DMS153 treated with DMSO at 0.1 percent for 48 hours (cell line): ENCODE measurements around the gene HCST.
"Not testable (repeated sequence)": the region's sequence is repeated elsewhere in the genome, so short reads cannot be mapped to it uniquely, and the experiment has no call there.

Experiments used
- DNase-seq: peaks from one replicate; lab custom pipeline; 2025; ENCODE audit not compliant: unreplicated experiment; lab: John Stamatoyannopoulos, UW

The HCST gene

DNA sequence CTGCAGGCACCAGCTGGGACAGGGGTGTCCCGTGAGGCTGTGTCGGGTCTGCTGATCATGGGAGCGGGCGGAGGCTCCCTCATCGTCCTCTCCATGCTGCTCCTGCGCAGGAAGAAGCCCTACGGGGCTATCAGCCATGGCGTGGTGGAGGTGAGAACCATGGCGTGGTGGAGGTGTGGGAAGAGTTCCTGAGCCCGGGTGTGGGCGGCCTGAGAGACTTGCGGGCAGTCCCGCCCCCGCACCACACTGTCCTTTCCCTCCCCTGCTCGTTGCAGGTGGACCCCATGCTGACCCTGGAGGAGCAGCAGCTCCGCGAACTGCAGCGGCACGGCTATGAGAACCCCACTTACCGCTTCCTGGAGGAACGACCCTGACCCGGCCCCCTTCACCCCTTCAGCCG, 23.3 kb upstream of the HCST start:
- DNase-seq: no peak

DNA sequence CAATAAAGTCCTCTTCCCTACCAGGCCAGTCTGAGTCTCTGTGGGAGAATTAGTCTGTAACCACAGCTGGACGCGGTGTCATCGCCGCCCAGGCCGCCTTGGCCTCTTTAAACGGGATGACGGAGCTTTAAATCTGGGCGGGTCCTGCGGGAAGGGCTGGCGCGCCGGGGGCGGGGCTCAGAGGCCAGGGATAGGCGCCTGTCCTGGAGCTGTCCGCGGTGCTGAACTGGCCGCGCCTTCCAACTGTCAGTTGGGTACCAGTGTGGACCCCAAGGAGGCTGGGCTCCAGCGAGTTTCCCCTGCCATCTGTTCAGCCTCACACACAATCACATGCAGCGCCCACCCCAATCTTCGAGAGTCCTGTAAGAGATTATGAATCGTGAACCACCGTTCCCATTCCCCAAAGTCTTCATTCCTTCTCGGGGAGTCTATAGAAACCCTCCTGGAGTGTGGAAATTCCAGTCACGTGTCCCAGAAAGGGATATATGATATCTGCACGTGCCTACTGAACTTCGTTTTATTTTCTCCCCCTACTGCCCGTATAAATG, 22.5 kb upstream of the HCST start:
- peak; percentile 12 for DNase-seq

DNA sequence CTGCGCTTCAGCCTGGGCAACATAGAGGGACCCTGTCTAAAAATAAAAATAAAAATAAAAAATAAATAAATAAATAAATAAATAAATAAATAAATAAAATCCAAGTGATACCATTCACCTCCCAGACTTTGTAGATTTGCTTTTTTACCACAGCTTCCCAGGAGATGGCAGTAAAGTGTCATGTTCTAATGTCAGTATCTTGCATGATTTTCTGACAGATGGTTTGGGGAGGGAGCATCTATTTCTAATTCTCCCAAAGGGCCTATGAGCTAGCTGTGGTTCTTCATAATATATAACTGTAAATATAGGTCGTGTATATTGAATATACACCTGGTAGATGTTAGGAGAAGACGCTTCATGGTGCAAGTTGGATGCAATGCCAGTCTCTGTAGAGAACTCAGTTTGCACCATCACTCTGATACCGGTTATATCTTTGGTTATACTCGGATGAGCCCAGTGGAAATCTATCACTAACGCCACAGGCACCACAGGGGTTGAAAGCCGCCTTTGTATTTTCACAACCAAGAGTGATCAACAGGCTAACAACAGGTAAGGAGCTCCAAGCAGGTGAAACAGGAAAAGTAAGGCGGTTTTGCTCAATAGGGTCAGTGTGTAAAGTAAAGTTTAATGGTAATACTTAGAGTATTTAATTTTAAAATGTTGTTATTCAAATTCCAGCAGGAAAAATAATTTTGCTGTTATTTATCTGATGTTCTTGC, 20.1 kb upstream of the HCST start:
- peak; percentile 60 for DNase-seq

DNA sequence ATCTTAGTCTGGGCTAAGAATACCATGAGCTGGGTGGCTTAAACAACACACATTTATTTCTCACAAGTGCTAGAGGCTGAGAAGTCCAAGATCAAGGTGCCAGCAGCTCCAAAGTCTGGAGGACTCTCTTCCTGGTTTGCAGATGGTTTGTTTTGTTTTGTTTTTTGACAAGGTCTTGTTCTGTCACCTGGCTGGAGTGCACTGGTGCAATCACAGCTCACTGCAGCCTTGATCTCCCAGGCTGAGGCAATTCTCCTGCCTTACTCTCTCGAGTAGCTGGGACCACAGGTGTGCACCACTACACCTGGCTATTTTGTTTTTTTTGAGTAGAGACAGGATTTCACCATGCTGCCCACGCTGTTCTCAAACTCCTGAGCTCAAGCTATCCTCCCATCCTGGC, 18.4 kb upstream of the HCST start:
- no peak for DNase-seq

DNA sequence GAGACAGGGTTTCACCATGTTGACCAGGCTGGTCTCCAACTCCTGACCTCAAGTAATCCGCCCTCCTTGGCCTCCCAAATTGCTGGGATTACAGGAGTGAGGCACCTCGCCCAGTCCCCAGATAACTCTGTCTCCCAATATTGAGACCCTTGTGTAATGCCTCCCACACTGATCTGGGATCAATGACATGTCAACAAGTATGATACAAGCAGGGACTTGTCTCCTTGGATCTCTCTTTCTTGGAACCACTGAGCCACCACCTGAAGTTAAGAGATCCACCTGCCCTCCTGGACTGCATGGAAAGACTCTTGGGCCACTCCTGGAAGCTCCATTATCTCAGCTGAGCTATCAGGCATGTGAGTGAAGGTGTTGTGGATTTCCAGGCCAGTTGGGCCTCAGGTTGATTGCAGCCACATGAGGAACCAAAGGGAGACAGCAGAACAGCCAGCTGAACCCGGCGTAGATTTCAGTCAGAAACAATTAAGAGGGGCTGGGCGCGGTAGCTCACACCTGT, 17.0 kb upstream of the HCST start:
- no peak for DNase-seq

DNA sequence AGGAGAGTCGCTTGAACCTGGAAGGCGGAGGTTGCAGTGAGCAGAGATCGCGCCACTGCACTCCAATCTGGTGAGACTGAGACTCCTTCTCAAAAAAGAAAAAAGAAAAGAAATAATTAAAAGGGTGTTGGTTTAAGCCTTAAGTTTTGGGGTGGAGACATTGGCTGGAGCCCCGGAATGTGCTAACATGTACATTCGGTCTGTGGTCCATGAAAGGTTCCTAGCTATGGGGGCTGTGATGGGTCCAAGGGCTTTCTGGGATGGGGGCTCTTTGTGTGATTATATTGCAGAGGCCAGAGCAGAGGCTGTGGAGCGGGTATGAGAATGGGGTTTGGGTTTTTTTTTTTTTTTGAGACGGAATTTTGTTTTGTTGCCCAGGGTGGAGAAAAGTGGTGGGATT, 16.4 kb upstream of the HCST start:
- DNase-seq: no peak

DNA sequence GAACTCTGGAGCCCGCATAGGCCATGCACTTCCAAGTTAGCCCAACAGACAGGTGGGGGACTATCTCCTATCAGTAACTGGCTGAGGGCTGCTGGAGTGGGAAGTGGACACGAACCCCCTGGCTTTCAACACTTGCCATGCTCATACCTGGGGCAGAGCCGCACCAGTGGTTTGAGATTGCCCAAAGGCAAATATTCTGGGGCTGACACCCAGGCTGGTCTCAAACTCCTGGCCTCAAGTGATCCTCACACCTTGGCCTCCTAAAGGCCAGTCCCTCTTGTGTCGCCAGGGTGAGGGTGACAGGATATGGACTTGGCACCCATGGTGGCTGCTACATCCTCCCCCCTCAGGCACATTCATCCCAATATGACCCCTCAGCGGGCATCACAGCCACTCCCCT, 15.1 kb upstream of the HCST start:
- DNase-seq: no peak

DNA sequence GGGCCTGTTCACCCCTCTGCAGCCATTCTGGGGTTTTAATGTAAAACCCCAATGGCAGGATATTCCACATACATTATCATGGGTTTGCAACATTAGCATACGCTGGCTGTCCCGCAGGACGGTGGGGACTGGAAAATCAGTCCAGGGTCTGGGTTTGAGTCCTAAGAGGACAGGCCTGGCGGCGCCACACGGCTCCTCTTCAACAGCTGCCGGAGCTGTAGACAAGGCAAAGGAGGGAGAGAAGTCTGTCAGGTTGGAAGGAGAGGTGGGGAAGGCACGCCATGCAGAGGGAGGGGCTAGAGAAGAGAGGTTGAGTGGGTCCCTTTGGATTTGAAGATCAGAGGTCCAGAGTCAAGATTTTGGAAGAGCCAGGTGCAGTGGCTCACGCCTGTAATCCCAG, 13.9 kb upstream of the HCST start:
- no peak for DNase-seq

DNA sequence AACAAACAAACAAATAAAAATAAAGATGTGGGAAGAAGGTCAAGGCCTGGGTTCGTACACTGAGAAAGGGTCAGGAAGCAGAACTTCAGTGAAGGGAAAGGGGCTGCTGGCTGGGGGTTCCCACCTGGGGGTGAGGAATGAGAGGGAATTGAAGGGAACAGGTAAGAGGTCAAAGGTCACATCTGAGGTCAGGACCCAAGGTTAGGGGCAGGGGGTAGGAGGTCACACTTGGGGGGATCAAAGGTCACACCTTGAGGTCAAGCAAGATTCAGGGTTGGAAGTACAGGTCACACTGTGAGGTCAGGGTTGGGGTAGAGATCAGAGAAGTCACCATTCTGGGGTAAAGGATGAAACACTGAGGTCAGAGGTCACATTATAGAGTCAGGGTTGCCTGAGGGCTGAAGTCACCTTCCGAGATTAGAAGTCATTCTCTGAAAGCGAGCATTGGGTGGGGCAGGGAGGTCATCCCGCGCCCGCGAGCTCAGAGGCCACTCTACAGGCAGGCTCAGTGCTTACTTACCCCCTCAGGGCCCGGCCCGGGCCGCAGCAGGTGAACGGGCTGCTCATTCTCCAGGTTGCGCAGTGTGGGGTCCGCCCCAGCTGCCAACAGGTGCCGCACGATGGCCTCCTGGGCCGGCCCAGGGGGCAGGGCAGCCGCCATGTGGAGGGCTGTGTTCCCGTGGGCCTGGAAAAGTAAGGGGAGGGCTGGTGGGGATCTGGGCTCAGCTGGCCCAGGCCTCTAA, 12.8 kb upstream of the HCST start:
- DNase-seq: no peak

DNA sequence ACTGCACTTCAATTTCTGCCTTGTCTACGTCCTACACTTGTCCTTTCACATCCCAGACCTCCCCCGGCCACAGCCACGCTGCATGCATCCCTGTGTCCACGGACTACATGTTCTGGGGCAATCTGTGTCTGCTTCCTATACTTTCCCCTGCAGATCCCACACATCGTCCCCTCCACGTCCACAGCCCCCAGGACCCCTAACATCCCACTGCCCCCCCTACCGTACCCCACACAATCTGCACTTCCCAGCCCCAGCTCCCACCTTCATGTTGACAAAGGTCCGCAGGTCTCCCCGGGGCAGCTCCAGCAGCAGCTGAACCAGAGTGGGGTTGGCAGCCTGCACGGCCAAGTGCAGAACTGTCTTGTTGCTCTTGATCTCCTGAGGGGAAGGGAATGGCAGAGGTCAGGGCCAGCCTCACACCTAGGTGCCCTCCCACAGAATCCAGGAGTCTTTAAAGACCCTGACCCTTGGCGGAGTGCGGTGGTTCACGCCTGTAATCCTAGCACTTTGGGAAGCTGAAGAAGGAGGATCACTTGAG, 12.1 kb upstream of the HCST start:
- DNase-seq: no peak

DNA sequence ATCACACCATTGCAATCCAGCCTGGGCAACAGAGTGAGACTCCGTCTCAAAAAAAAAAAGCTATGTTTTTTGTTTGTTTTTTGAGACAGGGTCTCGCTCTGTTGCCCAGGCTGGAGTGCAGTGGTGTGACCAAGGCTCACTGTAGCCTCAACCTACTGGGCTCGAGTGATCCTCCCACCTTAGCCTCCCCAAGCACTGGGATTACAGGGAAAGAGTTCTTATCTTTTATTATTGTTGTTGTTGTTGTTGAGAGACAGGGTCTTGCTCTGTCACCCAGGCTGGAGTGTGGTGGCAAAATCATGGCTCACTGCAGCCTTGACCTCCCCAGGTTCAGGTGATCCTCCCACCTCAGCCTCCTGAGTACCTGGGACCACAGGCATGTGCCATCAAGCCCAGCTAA, 10.5 kb upstream of the HCST start:
- not testable (repeated sequence) for DNase-seq

DNA sequence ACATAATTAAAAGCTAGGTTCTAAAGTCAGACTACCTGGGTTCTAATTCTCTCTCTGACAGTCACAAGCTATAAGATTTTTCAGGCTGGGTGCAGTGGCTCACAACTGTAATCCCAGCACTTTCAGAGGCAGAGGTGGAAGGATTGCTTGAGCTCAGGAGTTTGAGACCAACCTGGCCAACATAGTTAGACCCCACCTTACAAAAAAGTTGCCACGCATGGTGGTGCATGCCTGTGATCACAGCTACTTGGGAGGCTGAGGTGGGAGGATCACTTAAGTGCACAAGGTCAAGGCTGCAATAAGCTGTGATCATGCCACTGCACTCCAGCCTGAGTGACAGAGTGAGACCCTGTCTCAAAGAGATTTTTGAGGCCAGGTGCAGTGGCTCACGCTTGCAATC, 8.0 kb upstream of the HCST start:
- no peak for DNase-seq

DNA sequence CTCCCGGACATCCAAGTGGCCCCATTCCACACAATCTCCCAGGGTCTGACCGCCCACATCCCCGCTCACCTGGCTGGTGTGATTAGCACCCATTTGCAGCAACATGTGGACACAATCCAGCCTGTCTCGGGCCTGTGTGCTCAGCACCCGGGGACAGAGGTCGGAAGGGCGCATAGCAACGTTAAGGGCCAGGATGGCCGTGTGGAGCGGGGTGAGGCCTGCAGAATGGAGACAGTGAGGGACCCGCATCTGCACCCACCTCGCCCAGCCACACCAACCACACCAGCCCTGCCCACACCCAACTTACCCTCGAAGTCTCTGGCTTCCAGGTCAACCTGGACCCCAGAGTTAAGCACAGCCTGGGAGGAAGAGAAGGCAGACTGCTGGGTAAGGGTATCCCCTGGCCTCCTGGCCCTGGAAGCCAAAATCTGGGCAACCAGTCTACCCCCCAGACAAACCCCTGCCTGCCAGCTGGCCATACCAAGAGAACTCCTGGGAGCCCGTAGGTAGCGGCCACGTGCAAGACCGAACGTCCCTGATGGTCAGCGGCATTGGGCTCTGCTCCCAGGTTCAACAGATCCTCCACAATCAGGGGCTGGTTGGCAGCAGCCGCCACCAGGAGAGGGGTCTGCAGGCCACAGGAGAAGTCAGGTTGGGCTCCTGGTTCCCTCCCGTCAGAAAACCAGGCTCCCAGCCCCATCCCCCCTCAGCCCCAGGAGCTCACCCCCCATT, 6.3 kb upstream of the HCST start:
- no peak for DNase-seq

DNA sequence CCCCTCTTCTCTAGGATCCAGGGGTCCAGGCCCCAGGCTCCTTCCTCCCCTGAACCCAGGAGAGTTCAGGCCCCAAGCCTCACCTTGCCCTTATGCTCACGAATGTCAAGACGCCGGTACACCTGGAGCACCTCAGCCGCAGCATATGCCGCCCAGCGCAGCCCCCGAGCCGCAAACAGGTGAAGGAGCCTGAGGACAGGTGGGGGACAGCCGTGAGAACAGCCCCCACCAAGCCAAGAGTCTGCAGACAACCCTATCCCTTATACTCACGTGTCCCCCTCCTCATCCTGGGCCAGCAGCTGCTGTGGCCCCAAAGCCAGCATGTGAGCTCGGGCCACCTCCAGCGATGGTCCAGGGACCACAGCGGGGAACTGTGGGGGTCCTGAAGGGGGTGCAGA, 5.7 kb upstream of the HCST start:
- DNase-seq: no peak

DNA sequence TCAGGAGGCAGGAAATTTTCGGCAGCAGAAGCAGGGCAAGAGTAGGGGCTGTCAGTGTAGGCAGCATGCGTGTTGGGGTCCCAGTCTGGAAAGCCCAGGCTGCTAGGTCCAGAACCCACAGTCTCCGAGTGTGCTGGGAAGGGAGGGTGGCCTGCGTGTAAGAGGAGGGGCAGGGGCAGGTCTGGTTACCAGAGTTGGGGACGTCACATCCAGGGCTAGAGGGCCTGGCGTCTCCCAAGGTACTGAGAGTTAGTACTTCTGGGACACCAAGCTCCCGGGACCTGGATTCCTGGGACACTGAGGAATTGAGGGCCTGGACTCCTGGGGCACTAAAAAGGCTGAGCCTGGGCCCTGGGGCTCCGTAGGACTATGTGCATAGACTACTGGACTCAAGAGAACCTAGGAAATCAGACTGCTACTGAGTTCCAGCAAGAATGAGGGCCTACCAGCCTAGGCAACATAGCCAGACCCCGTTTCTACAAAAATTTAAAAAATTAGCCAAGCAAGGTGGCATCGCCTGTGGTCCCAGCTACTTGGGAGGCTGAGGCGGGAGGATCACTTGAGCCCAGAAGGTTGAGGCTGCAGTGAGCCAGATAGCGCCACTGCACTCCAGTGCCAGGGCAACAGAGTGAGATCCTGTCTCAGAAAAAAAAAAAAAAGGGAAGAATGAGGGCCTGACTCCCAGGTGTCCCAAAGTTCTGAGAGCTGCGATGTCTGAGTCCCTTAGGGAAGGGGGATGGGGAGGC, 4.5 kb upstream of the HCST start:
- DNase-seq: no peak

DNA sequence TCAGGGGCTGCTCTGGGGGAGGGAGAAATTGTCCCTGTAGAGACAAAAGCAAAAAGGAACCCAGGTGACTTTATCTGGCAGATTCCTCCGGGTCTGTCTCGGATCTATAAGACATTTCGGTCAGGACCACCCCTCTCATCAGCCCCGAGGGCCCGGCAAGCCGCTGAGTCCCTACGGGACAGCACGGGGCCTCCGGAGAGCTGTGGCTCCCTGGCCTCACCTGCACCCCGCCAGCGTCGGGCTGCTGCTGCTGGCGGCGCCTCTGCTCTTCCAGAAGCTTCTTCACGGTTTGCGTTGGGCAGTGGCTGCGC, 3.9 kb upstream of the HCST start:
- DNase-seq: no peak

DNA sequence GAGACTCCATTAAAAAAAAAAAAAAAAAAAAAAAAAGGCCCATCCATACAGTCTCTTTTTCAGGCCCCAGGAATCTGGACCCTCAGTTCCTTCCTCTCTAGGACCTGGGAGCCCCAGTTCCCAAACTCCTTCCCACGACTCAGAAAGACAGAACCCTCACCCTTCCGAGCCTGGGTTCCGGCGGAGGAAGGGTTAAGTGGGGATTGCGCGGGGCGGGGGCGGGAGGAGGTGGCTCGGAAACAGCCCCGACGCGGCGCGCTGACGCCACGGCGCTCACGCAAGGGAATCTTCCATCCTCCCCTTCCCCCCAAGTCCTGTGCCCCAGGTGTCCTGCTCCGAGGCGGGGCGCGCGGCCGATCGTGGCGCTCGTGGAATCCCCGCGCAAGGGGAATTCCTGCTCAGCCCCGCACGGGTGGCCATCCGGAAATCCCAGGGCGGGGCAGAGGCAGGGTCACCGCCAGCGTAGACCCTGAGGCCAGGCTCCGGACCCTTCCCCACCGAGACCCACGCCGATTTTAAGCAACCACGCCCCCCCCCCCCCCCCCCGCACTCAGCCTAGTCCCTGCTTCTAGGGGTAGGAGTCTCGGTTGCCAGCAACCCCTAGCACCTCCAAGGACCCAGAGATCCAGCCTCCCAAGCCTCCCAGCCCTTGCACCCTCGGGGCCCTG, 2.6 kb upstream of the HCST start:
- DNase-seq: peak; percentile 38

DNA sequence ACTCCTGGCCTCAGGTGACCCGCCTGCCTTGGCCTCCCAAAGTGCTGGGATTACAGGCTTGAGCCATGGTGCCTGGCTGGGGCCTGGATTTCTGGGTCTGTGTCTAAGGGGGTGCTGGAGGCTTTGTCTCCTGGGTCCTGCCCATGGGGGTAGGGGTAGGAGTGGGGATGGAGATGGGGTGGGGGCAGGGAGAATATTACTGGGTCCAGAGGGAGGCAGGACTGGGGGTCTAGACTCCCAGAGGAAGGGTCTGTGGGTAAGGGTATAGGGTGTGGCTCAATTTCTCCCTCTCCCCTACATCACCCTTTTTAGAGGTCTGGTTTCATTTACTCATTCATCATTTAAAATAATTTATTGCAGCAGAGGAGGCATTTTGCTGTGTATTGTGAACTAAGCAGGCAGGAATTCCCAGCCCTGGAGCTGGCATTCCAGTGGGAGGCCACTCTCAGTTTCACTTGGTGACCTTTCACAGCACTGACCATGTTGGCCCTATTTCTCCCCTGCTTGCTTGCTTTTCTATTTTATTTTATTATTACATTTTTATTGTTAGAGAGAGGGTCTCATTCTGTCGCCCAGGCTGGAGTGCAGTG, 1.2 kb upstream of the HCST start:
- no peak for DNase-seq

DNA sequence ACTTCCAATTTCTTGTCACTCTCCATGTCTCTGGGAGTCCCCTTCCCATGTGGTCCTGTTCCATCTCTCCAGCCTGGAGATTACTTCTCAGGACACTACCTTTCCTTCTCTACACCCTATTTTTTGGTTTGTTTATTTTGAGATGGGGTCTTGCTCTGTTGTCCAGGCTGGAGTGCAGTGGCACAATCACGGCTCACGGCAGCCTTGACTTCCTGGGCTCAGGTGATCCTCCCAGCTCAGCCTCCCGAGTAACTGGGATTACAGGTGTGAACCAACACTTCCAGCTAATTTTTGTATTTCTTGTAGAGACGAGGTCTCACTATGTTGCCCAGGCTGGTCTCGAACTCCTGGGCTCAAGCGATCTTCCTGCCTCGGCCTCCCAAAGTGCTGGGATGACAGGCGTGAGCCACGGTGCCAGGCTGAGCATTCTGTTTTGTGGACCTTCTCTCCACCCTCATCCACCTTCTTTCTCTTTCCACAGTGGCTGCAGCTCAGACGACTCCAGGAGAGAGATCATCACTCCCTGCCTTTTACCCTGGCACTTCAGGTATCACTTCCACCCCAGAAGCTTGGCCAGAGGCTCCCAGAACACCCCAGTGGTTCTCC, 644 bp downstream of the HCST start:
- DNase-seq: no peak
